ENCODE results near the gene TDRD3.

- no peak for TF ChIP-seq CTCF (IDR thresholded peaks at IDR 0.05)
- TF ChIP-seq EZH2 (IDR thresholded peaks at IDR 0.05; ENCODE audit: borderline replicate concordance, insufficient read depth, low read depth, low read length, poor library complexity, severe bottlenecking): no peak
These were observed 56.5 kb downstream of the TDRD3 start for GRCh38 chr13:60453490-60453889.

Data from B cell (primary cell).